HG02938 (cell line): ENCODE measurements around the gene EXOC2.

Experiments used
- ATAC-seq: cut with Tn5 transposase; IDR thresholded peaks from one replicate; pipeline ENCODE4 v1.9.1; 2021; ENCODE audit warnings: mild to moderate bottlenecking, moderate library complexity; ENCODE audit not compliant: unreplicated experiment

Gene EXOC2

GRCh38 chr6:474453-475185, 218.3 kb downstream of the EXOC2 start:
- peak; percentile 81 for ATAC-seq

- ATAC-seq = no peak
Measured at GRCh38 chr6:473768-474452, 219.0 kb downstream of the EXOC2 start.

GRCh38 chr6:473356-473755, 219.6 kb downstream of the EXOC2 start:
- ATAC-seq = no peak

- no peak for ATAC-seq
Measured at GRCh38 chr6:470901-471448, 222.0 kb downstream of the EXOC2 start.

- no peak for ATAC-seq
Measured at GRCh38 chr6:470051-470900, 222.7 kb downstream of the EXOC2 start.

GRCh38 chr6:467671-468082, 225.3 kb downstream of the EXOC2 start:
- no peak for ATAC-seq

- ATAC-seq = no peak
Measured at GRCh38 chr6:467111-467510, 225.8 kb downstream of the EXOC2 start.

GRCh38 chr6:466564-466963, 226.4 kb downstream of the EXOC2 start:
- ATAC-seq = no peak

- ATAC-seq = no peak
Measured at GRCh38 chr6:465531-466348, 227.2 kb downstream of the EXOC2 start.

GRCh38 chr6:456887-457286, 236.1 kb downstream of the EXOC2 start:
- no peak for ATAC-seq

- no peak for ATAC-seq
Measured at GRCh38 chr6:456358-456867, 236.5 kb downstream of the EXOC2 start.

- ATAC-seq = no peak
Measured at GRCh38 chr6:455835-456234, 237.1 kb downstream of the EXOC2 start.

- ATAC-seq = no peak
Measured at GRCh38 chr6:455006-455585, 237.8 kb downstream of the EXOC2 start.

GRCh38 chr6:454148-454991, 238.6 kb downstream of the EXOC2 start:
- no peak for ATAC-seq

- no peak for ATAC-seq
Measured at GRCh38 chr6:453152-453551, 239.8 kb downstream of the EXOC2 start.

GRCh38 chr6:452301-453067, 240.5 kb downstream of the EXOC2 start:
- ATAC-seq = no peak

GRCh38 chr6:451847-452246, 241.1 kb downstream of the EXOC2 start:
- ATAC-seq = no peak

- no peak for ATAC-seq
Measured at GRCh38 chr6:451336-451735, 241.6 kb downstream of the EXOC2 start.
